ENCODE data around the gene LOC128125822.

The LOC128125822 gene

DNA sequence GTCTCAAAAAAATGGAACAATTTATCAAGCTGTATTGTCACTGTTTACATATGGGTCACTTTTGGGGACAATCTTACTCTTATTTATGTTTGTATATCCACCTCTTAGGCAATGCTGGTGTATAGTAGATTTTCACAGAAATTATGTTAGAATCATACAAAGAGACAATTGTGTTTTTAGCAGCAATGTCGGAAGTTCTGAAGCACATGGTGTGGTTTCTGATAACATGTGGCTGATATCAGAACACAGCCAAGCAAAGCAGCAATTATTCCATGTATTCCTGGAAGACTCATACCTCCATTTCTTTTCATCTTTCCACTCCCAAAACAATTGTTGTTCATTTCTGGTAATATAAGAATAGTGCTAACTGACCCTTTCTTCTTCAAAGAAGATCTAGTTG, 17.5 kb upstream of the LOC128125822 start:
- no peak for DNase-seq (ENCODE audit: low read depth in 2 of 3, low spot score in 2 of 3)

DNA sequence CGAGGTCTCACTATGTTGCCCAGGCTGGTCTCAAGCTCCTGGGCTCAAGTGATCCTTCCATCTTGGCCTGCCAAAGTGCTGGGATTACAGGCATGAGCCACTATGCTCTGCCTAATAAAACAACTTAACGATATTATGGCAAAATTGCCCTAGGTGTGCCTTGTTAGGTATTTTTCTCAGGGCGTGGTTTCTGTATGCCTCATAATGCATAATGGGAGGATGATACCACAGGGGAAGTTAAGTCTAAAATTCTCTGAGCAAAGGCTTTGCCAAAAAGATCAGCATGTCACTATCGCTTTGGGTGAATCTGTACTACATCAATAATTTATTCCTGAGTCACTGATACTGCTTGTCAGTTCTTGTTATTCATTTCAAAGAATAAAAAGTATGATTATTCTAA, 15.9 kb upstream of the LOC128125822 start:
- no peak for DNase-seq (ENCODE audit: low read depth in 2 of 3, low spot score in 2 of 3)

DNA sequence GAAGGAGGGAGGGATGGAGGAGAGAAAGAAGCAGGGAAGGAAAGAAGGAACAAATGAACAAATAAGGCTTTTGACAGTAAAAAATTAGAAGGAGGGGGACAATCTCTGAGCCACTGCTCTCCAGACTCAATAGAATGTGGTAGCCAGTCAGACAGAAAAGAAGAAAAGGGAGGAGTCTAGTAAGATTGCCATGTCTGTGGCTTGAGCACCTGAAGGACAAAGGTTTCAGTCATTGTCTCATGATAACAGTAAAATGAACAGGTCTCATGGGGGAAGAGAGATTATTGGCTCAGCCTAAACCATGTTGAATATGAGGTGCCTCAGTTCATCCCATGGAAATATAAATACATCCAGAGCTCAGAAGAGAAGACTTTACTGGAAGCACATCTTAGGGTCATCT, 14.0 kb upstream of the LOC128125822 start:
- DNase-seq (ENCODE audit: low read depth in 2 of 3, low spot score in 2 of 3), result no peak

DNA sequence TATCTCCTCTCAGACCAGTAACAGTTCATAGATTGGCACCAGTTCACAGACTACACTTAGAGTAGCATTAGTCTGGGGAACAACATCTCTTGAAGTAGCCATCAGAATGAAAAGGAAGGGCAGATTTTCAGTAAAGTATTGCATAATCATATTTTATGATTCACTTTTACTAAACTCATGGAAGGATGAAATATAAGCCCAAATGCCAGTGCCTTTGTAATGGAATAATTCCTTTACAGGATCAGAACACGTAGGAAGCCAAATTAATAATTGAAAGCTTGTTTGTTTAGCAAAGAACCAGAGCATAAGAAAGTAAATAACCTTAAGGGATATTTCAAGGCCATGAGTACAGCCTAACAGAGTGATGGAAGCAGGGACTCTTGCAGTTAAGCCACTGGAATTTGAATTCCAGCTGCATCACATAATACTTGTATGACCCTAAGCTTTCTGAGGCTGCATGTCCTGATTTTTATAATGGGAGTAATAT, 11.4 kb upstream of the LOC128125822 start:
- DNase-seq (ENCODE audit: low read depth in 2 of 3, low spot score in 2 of 3), result no peak

DNA sequence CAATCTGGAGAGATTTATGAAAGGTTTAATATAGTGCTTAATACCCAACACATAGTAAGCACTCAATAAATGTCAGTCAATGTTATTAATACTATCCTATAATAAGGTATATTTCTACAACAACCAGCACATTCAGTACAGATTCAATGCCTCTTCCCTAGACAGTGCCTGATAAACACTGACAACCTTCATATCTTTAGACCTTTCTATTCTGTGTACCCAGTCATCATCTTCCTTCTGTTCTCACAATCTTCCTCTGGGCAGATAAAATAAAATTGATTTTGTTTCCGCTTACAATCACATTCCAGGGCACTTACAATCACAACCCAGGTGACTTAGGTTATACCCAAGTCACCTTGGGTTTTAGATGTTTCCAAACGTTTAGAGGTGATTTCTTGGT, 11.0 kb upstream of the LOC128125822 start:
- DNase-seq (ENCODE audit: low read depth in 2 of 3, low spot score in 2 of 3), result no peak

DNA sequence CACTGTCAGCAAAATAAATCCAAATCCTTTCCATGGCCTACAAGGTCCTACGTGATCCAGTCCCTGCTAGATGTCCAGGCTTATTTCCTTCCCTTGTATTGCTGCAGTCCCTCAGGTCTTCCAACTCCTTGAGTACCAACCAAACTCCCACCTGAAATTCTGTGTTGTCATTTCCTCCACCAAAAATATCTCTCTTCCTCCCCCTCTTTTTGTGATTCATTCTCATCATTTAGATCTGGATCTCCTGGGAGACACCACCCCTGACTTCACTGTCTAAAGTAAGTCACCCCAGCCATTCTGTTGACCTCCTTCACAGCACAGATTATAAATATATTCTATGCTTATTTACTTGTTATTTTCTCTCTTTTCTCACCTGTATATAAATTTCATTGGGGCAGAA, 9.0 kb upstream of the LOC128125822 start:
- DNase-seq (ENCODE audit: low read depth in 2 of 3, low spot score in 2 of 3), result no peak

DNA sequence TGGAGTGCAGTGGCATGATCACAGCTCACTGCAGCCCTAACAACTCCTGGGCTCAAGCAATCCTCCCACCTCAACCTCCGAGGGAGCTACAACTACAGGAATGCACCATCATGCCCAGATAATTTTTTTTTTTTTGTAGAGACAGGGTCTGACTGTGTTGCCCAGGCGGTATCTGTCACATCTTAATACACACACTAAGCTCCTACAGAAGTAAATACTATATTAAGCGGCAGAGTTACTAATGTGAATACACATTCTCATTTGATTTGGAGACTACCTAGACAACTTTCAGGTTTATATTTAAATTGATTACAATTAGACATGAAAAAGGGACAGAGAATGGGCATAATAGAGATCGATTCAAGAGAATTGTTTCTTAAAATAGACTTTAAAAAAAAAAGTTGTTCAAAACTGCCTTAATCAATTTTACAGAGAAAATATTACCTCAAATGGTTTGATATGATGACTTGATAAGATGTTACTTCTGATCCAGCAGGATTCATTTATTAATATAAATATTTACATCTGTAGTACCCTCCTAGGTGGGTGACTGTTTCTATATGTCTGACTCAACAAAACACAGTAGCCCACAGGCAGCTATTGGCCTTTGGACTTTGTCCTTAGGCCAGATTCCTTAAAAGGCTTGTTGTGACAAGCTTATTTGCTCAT, 7.1 kb upstream of the LOC128125822 start:
- no peak for DNase-seq (ENCODE audit: low read depth in 2 of 3, low spot score in 2 of 3)

DNA sequence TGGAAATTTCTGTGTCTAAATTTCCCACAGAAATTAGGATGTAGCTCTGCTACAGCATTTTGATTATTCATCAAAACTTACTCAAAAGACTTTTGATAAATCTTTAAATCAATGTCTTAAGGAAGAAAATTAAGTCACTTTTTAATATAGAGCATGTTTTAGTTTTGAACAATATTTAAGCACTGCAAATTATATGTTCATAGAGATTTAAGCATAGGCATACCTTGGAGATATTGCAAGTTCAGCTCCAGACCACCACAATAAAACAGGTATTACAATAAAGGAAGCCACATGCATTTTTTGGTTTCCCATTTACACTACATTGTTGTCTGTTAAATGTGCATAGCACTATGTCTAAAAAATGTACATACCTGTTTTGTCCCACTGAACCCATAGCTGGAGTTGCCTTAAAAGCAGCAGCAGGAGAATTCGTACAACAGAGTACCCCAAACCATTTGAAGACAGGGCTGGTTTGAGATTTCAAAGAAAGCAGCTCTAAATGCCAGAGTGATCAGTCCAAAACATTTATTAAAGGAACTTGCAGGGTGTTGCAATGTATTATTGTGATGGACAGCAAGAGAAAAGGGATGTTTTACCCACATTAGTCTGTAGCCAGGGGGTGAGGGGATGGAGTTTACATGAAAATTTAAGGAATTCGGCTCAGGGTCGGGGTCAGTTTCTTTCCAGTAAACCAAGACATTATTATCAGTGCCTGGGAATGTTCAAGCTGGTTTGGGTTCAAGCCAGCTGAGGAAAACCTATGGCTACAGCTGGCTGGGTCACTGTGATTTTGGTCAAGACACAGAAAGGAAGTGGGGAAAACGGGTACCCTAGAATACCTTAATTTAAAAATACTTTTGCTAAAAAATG, 6.3 kb upstream of the LOC128125822 start:
- no peak for DNase-seq (ENCODE audit: low read depth in 2 of 3, low spot score in 2 of 3)

DNA sequence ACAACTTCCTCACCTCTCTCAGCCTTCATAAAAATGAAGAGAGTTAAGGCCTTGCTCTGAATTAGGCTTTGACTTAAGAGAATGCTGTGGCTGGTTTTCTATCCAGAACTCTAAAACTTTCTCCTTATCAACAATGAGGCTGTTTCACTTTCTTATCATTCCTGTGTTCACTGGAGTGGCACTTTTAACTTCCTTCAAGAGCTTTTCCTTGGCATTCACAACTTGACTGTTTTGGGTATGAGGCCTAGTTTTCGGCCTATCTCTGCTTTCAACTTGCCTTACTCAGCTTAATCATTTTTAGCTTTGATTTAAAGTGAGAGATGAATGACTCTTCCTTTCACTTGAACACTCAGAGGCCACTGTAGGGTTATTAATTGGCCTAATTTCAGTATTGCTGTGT, 4.3 kb upstream of the LOC128125822 start:
- no peak for DNase-seq (ENCODE audit: low read depth in 2 of 3, low spot score in 2 of 3)

DNA sequence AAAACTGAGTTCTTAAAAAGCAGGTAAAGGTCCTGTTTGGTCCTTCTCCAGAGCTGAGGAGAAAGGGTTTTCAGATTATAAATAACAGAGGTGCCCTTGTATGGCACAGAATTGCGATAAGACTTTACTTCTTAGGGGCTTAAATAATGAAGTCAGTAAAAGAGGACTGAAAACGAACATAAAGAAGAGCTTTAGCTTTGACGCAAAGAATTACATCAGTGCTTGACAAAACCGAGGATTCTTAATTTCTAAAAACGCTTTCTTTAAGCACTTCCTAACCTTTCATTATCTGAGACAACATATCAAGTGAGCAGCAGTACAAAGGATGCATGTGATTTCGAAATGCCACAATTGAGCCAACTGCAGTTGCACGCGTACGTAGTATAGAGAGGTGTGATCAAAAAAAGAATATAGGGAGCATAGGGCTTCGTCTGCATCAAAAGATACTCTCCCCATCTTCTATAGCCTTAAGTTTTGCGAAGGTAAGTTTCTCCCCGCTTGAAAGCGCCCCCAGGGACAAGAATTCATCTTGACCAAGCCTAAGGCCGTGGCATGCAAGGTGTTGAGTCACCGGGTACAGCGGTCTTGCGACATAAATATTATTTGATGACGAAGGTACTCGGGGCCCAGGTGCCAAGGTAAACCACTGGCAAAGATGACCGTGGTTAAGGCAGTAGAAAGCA, 778 bp upstream of the LOC128125822 start:
- DNase-seq (ENCODE audit: low read depth in 2 of 3, low spot score in 2 of 3), result peak in 2 of 3 donors; percentile 31 to 60

DNA sequence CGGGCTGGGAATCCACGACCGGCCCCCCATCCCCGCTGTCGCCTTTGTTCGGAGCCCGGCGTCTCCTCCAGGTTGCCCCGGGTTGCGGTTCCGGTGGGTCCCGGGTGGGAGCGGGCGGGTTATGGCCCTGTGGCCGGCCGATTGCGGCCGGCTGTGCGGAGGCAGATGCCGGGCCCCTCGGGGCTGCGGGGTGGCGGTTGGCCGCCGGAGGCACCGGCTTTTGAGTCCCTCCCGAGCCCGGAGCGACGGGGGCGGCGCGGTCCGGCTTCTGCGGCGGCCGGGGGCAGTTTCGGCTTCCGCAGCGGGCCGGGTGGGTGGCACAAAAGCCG, 431 bp downstream of the LOC128125822 start:
- DNase-seq (ENCODE audit: low read depth in 2 of 3, low spot score in 2 of 3), result no peak

DNA sequence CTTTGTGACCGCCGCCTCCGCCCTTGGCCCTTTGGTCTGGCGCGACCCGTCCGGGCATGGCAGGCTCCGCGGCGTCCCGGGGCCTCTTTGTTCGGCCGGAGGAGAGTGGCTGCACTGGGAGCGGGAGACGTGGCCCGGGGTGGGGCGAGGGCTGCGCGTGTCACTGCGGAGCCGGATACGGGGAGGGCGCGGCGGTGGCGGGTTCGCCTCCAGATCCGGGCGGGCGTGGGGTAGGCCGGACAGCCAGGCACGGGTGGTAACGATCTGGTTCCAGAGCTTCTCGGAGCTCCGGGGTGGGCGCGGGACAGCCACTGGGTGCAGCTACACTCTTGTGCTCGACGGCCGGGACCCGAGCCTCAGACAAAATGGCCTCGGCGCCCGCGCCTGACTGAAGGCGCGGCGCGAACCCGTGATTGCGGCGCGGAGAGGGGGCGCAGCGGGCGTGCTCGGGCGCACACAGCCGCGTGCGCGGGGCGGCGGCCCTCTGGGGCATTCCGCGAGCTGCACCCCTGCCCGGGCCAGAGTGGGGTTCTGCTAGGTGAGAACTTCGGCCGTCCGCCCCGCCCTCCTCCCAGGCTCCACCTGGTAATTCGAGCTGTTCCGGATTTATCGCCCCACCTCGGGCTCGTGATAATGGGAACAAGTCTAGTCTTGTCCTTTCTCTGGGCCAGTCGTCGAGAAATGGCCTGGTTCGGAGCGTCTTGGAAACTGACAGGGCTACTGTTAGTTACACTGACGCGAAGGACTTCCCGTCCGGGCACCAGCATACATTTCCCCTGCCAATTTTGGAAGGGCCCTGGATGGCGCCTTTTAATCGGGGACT, 1.0 kb downstream of the LOC128125822 start:
- DNase-seq (ENCODE audit: low read depth in 2 of 3, low spot score in 2 of 3), result peak; percentile 47 to 64 (median 64)

DNA sequence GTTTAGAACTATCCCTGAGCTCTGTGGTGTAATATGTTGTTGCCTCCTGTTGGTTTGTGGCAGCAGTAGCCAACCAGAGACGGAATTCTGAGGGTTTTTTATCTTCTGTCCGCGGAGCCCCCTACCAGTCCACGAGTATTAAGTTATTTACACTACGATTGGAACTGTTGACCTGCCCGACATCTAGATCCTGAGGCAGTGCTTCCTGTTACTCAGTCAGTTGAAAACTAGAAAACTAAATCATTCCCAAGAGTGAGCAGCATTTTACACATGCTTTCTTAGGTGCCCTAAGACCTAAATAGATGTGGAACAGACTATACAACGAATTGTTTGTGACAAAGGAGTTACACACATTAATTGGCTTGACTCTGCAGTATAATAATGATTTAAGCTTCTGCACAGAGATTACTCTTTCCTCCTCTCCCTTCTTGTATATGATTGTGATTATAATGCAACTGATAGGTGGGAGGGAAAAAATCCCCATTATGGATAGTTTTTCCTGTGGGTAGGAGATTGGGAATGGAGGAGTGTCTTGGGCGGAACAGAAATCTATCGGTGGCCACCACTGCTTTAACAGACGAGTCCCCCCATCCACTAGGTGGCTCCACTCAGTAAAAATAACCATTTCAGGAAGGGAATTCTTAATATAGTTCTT, 1.7 kb downstream of the LOC128125822 start:
- peak; percentile 22 to 58 (median 51) for DNase-seq (ENCODE audit: low read depth in 2 of 3, low spot score in 2 of 3)

DNA sequence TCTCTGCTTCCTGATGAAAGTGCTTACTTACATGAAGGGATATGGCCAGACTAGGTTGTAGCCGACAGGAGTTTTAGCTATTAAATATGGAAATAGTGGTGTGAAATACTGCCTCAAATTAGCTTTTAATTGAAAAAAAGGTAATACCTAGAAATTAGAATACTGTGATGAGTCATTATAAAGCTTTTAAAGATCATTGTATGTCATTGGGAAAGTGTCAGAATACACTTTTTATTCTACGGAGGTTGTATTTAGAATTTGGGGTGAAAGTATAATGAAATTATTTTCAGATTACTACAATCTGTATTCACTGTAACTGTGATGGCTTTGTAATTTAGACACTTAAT, 2.2 kb downstream of the LOC128125822 start:
- no peak for DNase-seq (ENCODE audit: low read depth in 2 of 3, low spot score in 2 of 3)

DNA sequence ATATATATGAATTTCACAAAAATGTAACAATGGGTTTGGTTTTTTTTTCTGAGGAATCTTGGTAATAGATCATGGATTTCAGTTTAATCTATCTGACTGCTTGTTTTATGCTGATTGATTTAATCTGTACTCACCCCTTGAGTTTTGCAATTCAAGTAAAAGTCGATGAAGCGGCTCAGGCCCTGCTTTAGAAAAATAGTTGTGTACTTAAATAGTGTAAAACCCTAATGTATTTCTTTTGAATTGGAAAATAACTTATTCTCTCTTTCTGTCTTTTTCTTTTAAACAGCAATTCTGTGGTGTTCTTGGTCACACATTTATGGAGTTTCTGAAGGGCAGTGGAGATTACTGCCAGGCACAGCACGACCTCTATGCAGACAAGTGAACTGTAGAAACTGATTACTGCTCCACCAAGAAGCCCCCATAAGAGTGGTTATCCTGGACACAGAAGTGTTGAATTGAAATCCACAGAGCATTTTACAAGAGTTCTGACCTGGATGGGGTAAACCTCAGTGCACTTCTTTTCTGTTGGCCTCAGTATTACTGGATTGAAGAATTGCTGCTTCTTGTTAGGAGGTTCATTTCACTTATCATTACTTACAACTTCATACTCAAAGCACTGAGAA, 4.0 kb downstream of the LOC128125822 start:
- no peak for DNase-seq (ENCODE audit: low read depth in 2 of 3, low spot score in 2 of 3)

DNA sequence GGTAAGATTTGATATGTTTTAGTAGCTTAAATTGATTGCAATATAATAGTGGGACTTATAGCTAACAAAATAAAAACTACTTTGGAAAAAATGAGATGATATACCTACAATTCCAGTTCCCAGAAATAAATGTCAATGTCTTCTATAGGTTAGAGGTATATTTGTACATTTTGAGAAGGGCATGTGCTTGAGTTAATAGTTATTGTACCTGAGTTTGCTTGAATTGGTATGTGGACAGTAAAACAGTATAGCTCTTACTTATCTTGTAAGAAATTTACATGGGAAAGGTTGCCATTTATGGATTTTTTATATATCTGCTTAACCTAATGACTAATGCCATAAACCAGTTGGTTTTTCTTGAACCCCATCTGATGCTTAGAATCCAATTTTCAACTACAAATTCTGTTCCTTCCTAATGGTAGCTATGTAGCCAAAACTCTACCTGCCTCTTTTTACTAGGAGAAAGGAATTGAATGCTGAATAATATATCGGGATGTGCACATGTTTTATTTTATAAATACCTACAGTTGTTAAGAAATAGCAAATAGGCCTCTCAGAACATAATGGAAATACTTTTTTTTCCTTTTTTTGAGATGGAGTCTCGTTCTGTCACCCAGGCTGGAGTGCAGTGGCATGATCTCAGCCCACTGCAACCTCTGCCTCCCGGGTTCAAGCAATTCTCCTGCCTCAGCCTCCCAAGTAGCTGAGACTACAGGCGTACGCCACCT, 4.9 kb downstream of the LOC128125822 start:
- no peak for DNase-seq (ENCODE audit: low read depth in 2 of 3, low spot score in 2 of 3)

DNA sequence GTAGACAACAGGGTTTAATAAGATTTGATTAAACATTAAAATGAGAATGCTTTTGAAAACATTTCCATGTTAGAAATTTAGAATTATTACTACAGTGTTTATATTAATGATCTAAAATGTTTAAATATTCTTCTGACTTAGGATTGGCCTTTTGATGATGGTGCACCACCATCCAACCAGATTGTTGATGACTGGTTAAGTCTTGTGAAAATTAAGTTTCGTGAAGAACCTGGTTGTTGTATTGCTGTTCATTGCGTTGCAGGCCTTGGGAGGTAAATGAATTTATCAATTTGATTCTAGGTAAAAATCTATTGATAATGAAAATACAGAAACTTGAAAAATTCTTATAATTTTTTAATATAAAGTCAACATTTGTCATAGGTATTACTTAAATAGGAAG, 6.5 kb downstream of the LOC128125822 start:
- DNase-seq (ENCODE audit: low read depth in 2 of 3, low spot score in 2 of 3), result no peak

DNA sequence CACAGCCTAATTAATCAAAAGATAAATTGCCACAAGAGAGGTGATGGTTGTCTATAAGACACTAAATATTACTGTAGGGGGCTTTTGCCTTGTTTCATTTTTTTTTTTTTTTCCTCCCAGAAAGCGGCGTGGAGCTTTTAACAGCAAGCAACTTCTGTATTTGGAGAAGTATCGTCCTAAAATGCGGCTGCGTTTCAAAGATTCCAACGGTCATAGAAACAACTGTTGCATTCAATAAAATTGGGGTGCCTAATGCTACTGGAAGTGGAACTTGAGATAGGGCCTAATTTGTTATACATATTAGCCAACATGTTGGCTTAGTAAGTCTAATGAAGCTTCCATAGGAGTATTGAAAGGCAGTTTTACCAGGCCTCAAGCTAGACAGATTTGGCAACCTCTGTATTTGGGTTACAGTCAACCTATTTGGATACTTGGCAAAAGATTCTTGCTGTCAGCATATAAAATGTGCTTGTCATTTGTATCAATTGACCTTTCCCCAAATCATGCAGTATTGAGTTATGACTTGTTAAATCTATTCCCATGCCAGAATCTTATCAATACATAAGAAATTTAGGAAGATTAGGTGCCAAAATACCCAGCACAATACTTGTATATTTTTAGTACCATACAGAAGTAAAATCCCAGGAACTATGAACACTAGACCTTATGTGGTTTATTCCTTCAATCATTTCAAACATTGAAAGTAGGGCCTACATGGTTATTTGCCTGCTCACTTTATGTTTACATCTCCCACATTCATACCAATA, 7.8 kb downstream of the LOC128125822 start:
- no peak for DNase-seq (ENCODE audit: low read depth in 2 of 3, low spot score in 2 of 3)

DNA sequence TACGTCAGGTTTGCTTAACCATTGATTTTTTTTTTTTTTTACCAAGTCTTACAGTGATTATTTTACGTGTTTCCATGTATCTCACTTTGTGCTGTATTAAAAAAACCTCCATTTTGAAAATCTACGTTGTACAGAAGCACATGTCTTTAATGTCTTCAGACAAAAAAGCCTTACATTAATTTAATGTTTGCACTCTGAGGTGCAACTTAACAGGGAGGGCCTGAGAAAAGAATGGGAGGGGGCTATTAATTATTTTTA, 8.4 kb downstream of the LOC128125822 start:
- no peak for DNase-seq (ENCODE audit: low read depth in 2 of 3, low spot score in 2 of 3)

All from hematopoietic multipotent progenitor cell (in vitro differentiated cells).